ENCODE data around the gene BTBD7.

GRCh38 chr14:93337143-93337753 lies 4.4 kb upstream of the BTBD7 start:
- TF ChIP-seq CTCF (IDR thresholded peaks at IDR 0.05) (no peak), POLR2A (IDR thresholded peaks at IDR 0.05) (no peak), EP300 (IDR thresholded peaks at IDR 0.05) (no peak)

Data from ovary (tissue), 3 donors.